Midbrain (tissue), 1 donor: ENCODE results near the gene CD302.
"Not testable (repeated sequence)": the region's sequence is repeated elsewhere in the genome, so short reads cannot be mapped to it uniquely, and the experiment has no call there.

Experiments
- DNase-seq: peaks from one replicate; lab custom pipeline; 2025; lab: John Stamatoyannopoulos, UW

The CD302 gene

GRCh38 chr2:159750873-159751272 lies 47.1 kb downstream of the CD302 start:
- no peak for DNase-seq

GRCh38 chr2:159748089-159748488 lies 49.9 kb downstream of the CD302 start:
- no peak for DNase-seq

DNA sequence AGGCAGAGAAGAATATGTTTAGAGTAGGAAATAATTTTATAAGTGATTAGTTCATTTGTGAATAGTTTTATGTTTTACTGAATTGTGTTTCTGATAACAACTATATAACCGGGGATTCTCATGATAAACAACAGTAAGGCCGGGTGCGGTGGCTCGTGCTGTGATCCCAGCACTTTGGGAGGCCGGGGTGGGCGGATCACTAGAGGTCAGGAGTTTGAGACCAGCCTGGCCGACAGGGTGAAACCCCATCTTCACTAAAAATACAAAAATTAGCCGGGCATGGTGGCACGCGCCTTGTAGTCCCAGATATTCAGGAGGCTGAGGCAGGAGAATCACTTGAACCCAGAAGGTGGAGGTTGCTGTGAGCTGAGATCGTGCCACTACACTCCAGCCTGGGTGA lies 52.8 kb downstream of the CD302 start:
- not testable (repeated sequence) for DNase-seq

DNA sequence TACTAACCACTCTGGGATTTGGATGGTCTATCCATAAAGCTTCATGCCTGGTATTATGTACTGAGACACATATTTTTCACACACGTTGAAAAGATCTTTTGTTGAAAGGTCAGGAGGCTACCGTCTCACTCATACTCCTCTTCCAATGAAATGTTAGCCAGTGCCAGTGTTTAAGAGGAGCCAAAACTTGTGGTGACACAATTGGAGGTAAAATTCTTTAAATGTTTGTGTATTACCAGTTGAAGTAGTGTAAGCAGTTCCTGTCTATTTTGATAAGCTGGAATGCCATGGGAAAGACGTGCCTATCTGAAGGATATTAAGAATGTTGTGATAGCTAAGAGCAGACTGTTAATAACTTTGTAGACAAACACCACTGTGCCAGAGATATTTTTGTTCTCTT lies 53.6 kb downstream of the CD302 start:
- DNase-seq = no peak

DNA sequence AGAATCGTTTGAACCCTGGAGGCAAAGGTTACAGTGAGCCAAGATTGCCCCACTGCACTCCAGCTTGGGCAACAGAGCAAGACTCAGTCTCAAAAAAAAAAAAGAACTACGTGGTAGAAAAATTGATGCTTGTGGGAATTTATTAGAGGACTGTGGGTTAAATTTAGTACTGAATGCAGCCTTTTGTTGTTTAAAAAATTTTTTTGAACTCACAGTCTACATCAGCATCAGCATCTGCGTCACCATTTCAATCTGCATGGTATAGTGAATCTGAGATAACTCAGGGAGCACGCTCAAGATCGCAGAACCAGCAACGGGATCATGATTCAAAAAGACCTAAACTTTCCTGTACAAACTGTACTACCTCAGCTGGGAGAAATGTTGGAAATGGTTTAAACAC lies 55.2 kb downstream of the CD302 start:
- no peak for DNase-seq

DNA sequence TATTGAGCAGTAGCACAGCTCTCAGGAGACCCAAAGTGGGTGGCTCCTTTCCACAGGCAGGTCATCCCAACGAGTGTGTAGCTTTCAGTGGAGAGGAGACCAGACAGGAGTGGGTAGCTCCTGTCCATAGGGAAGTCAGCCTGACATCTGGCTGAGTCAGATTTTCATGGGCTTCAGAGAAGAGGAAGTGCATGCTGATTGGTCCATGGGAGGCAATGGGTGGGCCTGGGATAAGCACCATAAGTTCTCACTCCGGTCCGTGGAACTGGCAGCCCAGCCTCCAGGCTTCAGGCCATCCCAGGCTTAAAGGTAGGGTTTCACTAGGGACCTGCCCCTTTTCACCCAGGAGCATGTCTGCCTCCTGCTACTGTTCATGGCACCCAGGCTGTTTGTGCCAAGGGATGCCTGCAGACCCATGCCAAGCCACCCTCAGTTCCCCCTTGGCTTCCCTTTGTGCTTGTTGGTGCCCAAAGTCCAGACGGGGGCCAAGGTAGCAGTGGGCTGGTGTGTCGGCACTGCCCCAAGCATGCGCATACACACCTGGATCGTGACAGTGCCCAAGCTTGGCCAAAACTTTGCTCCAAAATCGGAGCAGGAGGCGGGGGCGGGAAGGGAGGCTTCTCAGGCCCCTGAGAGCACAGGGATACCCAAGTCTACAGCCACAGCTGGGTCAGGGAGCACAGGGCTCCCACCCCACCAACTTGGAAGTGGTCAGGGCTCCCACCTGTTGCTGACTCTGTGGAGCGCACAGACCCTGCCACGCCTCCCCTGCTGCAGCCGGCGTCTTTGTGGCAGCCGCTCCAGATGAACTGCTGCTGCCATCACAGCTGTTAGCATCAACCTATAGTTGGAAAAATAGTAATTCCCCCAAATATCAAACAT lies 59.3 kb downstream of the CD302 start:
- no peak for DNase-seq

DNA sequence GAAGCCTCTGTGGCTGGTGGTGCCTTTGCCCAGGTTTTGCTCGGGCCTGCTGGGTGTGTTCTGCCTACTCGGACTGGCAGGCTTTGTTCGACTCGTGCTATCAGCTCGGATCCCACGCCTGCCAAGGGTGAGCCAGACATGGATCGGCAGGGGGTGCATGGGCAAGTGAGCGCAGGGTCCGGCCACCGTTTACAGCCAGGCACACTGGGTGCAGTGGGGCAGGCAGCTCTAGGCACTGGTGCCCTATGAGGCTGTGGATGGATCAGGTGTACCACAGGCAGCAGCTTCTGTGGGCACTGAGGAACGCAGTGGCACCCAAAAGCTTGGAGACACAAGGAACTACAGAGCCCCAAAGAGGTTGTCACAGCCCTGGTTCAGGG lies 60.1 kb downstream of the CD302 start:
- DNase-seq = no peak

- no peak for DNase-seq
These were observed 60.6 kb downstream of the CD302 start for GRCh38 chr2:159737292-159737916.

DNA sequence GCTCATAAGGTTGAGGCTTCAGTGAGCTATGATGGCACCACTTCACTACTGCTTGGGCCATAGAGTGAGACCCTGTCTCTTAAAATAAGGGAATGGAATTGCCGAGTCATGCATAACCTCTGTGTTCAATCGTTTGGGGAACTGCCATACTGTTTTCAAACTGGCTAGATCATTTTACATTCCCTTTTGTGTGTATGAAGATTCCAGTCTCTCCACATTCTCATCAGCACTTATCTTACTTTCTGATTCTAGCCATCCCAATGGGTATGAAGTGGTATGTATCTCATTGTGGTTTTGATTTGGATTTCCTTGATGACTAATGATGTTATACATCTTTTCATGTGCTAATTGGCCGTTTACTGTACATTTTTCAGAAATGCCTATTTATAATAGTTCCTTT lies 62.0 kb downstream of the CD302 start:
- DNase-seq = no peak

GRCh38 chr2:159735648-159736047 lies 62.4 kb downstream of the CD302 start:
- DNase-seq = no peak

DNA sequence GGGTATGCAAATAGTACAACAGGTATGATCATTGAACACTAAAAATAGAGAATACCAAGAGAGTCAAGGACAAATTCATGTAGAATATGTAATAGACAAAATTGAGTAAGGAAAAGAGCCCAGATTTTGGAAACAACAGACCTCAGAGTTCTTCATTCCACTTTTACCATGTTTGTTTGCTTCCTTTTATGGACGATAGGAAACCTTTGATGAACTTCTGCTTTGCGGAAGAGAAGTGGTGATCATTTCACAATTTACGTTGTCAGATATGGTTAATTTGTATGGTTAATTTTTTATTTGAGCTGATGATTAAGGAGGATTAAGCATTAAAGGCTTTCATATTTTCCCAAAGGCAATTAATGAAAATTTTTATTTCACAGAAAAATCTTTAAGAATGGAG lies 69.4 kb downstream of the CD302 start:
- no peak for DNase-seq

DNA sequence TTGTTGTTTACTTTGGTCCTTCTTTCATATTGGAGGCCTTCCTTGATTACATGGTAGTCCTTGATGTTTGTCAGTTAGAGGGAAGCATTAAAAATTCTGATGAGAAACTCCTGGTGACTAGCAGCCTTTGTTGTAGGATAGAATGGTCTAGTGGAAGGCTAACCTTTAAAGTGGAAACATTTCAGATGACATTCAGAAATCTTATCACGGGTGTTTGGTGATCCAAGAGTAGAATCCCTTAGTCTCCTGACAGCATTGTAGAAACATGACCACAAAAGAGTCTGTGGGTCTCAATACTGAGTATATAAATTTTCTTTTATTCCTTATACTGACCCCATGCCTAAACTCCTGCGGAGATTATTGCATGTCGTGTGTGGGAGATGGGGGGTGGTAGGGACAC lies 72.3 kb downstream of the CD302 start:
- no peak for DNase-seq

DNA sequence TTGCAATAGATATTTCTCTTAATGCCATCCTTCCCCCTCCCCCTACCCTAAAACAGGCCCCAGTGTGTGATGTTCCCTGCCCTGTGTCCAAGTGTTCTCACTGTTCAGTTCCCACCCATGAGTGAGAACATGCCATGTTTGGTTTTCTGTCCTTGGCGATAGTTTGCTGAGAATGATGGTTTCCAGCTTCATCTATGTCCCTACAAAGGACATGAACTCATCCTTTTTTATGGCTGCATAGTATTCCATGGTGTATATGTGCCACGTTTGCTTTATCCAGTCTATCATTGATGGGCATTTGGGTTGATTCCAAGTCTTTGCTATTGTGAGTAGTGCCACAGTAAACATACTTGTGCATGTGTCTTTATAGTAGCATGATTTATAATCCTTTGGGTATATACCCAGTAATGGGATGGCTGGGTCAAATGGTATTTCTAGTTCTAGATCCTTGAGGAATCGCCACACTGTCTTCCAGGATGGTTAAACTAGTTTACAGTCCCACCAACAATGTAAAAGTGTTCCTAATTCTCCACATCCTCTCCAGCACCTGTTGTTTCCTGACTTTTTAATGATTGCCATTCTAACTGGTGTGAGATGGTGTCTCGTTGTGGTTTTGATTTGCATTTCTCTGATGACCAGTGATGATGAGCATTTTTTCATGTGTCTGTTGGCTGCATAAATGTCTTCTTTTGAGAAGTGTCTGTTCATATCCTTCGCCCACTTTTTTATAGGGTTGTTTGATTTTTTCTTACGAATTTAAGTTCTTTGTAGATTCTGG lies 73.0 kb downstream of the CD302 start:
- DNase-seq = not testable (repeated sequence)

DNA sequence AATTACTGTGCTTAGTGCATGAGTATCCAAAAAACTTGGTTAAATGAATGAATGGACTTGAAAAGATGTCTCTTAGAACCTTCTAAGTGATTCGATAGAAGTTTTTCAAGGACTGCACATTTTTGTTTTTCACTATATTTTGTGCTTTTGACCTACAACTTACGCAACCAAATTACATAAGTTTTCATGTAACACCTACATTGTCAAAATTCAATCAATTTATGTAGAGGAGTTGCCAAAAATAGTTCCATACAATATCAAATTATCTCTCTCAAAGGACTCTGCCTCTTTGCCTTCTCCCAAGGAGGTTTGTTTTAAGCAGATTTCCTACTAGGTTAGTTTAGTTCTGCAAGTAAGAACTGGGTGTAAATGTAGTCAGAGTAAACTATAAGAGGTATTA lies 75.4 kb downstream of the CD302 start:
- no peak for DNase-seq

GRCh38 chr2:159720676-159721075 lies 77.3 kb downstream of the CD302 start:
- no peak for DNase-seq
